Upper lobe of right lung (tissue), 1 donor: ENCODE measurements around the gene SLC25A29. TPM values are rescaled to one million over a fixed set of nuclear protein-coding genes. Genes with fewer than 3 reads are reported as not detected.

Experiments
- ATAC-seq: fragments of 200-7000 bp; cut with Tn5 transposase; one replicate; pipeline ENCODE4 v1.9.1; 2020; ENCODE audit warnings: mild to moderate bottlenecking, moderate library complexity
- DNase-seq: peaks from one replicate; pipeline ENCODE4 v3.0.0-alpha.2; 2020
- H3K27ac ChIP-seq: fragments of 200-600 bp; one replicate; pipeline ENCODE4 v1.8.0; 2022
- H3K27me3 ChIP-seq: fragments of 200-600 bp; one replicate; pipeline ENCODE4 v1.8.0; 2022; ENCODE audit warnings: mild to moderate bottlenecking
- H3K36me3 ChIP-seq: fragments of 200-600 bp; one replicate; pipeline ENCODE4 v1.8.0; 2022
- H3K4me1 ChIP-seq: fragments of 200-600 bp; one replicate; pipeline ENCODE4 v1.8.0; 2022
- H3K4me3 ChIP-seq: fragments of 200-600 bp; one replicate; pipeline ENCODE4 v1.8.0; 2022; ENCODE audit warnings: mild to moderate bottlenecking
- H3K9me3 ChIP-seq: fragments of 200-600 bp; one replicate; pipeline ENCODE4 v1.8.0; 2022
- intact Hi-C: fragments of 100-400 bp; cut with DNase I; formaldehyde crosslinking; loops from one replicate; pipeline ENCODE4 v1.11.0; 2022
- total RNA-seq: library from RNA; stranded (reverse); fragmentation: NEBNext Ultra II Directional; extraction: Animal tissue kit (Norgen Biotek cat#: 25700); gene quantifications from one replicate; pipeline ENCODE4 v1.2.1, GENCODE V29; 2021
- TF ChIP-seq, protein P1 (sequence below): fragments of 200-600 bp; IDR thresholded peaks from one replicate; pipeline ENCODE4 v1.8.0; 2022; ENCODE audit warnings: antibody characterized with exemption
- donor health status: DM: no; HTN: yes; CAD: no; lungs with severe emphysema.

The SLC25A29 gene
- total RNA-seq, 1 donor from 2014 or later = 104 TPM

DNA sequence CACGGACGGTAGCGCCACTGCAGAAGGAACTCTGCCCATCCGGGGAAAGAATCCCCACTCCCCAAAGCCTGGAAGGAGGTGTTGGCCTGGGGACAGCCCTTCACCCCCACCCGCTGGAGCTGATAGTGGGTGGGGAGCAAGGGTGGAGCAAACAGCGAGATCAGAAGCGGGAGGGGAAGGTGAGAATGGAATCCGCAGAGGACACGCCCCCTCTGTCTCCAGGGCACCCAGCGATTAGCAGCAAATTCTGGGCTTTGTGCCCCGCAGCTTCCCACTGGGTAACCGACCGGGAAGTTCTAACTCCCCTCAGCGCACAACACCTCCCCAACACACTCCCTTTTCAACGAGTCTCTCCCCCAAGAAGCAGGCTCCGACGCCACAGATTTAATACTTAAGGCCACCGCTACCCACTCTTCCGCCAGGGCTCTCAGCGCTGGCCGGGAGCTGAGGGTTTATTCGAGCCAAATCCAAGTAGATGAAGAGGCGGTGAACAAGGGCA, 1.4 kb downstream of the SLC25A29 start:
- Histone ChIP-seq H3K4me1 (peaks cover 34% of the 10 kb centered on the region), H3K9me3 (no peaks in the 10 kb centered on the region), H3K36me3 (no peaks in the 10 kb centered on the region), H3K27me3 (no peaks in the 10 kb centered on the region), H3K4me3 (peak overlapping the region; percentile 93), H3K27ac (peak overlapping the region; percentile 80)
- DNase-seq (peak; percentile 82), ATAC-seq (peak; percentile 14)
- TF ChIP-seq, protein P1, sequence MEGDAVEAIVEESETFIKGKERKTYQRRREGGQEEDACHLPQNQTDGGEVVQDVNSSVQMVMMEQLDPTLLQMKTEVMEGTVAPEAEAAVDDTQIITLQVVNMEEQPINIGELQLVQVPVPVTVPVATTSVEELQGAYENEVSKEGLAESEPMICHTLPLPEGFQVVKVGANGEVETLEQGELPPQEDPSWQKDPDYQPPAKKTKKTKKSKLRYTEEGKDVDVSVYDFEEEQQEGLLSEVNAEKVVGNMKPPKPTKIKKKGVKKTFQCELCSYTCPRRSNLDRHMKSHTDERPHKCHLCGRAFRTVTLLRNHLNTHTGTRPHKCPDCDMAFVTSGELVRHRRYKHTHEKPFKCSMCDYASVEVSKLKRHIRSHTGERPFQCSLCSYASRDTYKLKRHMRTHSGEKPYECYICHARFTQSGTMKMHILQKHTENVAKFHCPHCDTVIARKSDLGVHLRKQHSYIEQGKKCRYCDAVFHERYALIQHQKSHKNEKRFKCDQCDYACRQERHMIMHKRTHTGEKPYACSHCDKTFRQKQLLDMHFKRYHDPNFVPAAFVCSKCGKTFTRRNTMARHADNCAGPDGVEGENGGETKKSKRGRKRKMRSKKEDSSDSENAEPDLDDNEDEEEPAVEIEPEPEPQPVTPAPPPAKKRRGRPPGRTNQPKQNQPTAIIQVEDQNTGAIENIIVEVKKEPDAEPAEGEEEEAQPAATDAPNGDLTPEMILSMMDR = no peak
- intact Hi-C loops = no loop called here

DNA sequence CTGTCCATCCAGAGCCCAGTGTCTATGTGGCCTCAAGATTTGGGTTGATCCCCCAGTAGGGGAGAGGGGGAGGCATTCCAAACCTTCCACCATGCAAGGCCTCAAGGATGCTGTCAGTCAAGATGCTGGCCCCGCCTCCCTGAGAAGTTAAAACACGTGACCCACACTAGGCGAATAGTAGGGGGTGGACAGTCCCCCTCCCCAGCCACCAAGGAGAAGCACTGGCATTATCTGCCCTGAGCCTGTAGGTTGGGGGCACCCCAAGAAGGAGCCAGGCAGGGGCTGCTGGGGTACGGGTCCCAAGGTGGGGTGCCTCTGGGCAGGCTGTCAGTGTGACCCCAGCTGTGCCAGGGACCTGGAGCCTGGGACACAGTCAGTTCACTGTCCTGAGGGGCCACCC, 2.3 kb downstream of the SLC25A29 start:
- Histone ChIP-seq H3K4me1 (peaks cover 34% of the 10 kb centered on the region), H3K4me3 (peak overlapping the region; percentile 93), H3K27ac (no peak overlapping the region), H3K27me3 (no peaks in the 10 kb centered on the region), H3K36me3 (no peaks in the 10 kb centered on the region), H3K9me3 (no peaks in the 10 kb centered on the region)
- TF ChIP-seq, protein P1 = no peak
- DNase-seq = no peak
- intact Hi-C loops = no loop called here
- no peak for ATAC-seq

DNA sequence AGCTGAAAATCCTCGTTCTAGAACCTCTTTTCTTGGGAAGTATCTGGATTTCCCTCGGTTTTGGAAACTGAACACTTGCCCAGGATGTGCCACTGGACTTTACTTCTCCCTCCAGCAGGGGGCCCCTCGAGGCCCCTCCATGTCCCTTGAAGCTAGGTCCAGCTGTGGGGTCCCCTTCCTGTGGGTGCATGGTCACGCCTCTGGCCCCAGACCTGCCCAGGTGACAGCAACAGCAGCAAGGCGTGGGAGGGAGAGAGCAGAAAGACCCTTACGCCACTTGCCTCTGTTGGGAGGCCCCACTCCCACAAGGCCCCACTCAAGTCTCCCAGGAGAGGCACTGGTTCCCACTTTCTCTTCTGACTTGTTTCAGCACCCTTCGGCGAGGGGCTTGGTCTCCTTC, 3.1 kb downstream of the SLC25A29 start:
- no peak overlapping the region for H3K27ac ChIP-seq
- no peak overlapping the region for H3K4me3 ChIP-seq
- DNase-seq = no peak
- H3K9me3 ChIP-seq = no peaks in the 10 kb centered on the region
- intact Hi-C loops = no loop called here
- no peaks in the 10 kb centered on the region for H3K36me3 ChIP-seq
- ATAC-seq = no peak
- peaks cover 34% of the 10 kb centered on the region for H3K4me1 ChIP-seq
- TF ChIP-seq, protein P1 = peak; percentile 64
- no peaks in the 10 kb centered on the region for H3K27me3 ChIP-seq

DNA sequence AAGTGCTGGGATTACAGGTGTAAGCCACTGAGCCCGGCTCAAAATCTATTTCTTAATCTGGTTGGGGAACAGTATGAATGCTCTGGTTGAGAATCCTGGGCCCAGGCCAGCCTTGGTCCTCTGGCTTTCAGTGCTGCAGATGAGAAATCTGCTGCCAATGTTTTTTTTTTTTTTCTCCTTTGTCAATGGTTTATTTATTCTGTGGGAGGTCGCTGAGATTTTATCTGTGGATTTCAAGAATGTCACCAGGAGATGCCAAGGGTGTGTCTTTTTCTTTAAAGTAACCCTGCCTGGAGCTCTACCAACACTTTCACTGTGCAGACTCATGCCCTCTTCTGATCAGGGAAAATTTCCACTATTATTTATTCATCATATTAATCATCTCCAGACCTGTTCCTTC, 3.6 kb downstream of the SLC25A29 start:
- intact Hi-C loops = no loop called here
- Histone ChIP-seq H3K27me3 (no peaks in the 10 kb centered on the region), H3K27ac (no peak overlapping the region), H3K9me3 (no peaks in the 10 kb centered on the region), H3K4me1 (peaks cover 34% of the 10 kb centered on the region), H3K36me3 (no peaks in the 10 kb centered on the region), H3K4me3 (no peak overlapping the region)
- TF ChIP-seq, protein P1 = no peak
- ATAC-seq (no peak), DNase-seq (no peak)

DNA sequence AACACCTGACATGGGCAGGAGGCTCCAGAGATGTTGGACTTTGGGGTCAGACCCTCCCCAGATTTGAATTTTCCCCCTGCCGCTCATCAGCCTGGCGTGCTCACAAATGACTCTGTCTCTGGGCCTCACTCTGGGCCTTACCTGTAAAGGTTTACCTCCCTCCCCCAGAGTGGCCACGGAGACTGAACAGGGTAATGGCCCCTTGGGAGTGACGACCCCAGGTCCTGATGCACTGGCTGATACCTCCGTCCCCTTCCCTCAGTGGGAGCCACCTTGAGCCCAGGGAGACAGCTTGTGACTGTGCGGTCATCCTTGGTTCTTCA, 7.0 kb downstream of the SLC25A29 start:
- Histone ChIP-seq H3K27ac (no peak overlapping the region), H3K4me3 (no peak overlapping the region), H3K36me3 (peaks cover 5% of the 10 kb centered on the region), H3K4me1 (peaks cover 37% of the 10 kb centered on the region), H3K9me3 (no peaks in the 10 kb centered on the region), H3K27me3 (no peaks in the 10 kb centered on the region)
- intact Hi-C loops = no loop called here
- ATAC-seq (no peak), DNase-seq (no peak)
- TF ChIP-seq, protein P1 = no peak
